GM12892 (cell line): ENCODE results near the gene EHF.

ENCODE experiments used
- POLR2A ChIP-seq: IDR thresholded peaks from 2 replicates; pipeline ENCODE4 v1.6.1; 2011; ENCODE audit warnings: low read depth, low read length, control low read depth
- POLR2AphosphoS5 ChIP-seq: IDR thresholded peaks from 2 replicates; pipeline ENCODE4 v1.6.1; 2011; ENCODE audit warnings: low read depth, low read length, control low read depth
- TAF1 ChIP-seq: IDR thresholded peaks from 2 replicates; pipeline ENCODE4 v1.6.1; 2011; ENCODE audit warnings: low read depth, mild to moderate bottlenecking, control low read depth, low read length, borderline replicate concordance

DNA sequence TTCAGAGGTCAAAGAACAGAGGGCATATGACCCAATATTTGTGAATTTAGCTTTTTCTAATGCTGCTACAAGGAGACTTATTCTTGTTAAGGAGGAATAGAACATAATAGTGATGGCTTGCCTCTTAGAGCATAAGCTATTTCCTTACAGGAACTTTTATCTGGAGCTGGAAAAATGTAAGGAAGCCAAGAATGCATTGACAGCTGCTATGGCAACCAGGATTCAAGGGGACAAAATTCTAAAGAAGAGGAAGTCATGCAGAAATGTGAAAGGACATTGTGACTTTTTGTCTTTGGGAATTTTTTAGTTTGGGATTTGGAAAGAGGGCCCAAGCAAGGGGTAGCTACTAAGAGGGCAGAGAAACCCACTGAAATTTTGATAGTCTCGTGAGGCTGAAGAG lies 51.1 kb downstream of the EHF start:
- TF ChIP-seq POLR2A (no peak), POLR2AphosphoS5 (no peak), TAF1 (no peak)
